Esophagus squamous epithelium (tissue), 5 donors: ENCODE measurements around the gene HLA-A. TPM values are rescaled to one million over a fixed set of nuclear protein-coding genes. Genes with fewer than 3 reads are reported as not detected.

Experiments used
- DNase-seq: peaks from one replicate; lab custom pipeline; 2025; lab: John Stamatoyannopoulos, UW
- H3K27ac ChIP-seq, 4 donors: fragments of 200-600 bp; sonication (generic); one replicate each; pipeline ENCODE4 v1.5.1; 2016 to 2019; ENCODE audit warnings: mild to moderate bottlenecking in 1 of 4
- H3K27me3 ChIP-seq, 4 donors: fragments of 200-600 bp; sonication (generic); 1 replicate in 3 of 4; 2 replicates in 1 of 4; pipeline versions ENCODE4 v1.5.1 to v1.6.0; 2017 to 2021; ENCODE audit warnings: antibody characterized with exemption in 1 of 4
- H3K36me3 ChIP-seq, 3 donors: fragments of 200-600 bp; sonication (generic); one replicate each; pipeline ENCODE4 v1.5.1; 2016 to 2019
- H3K4me1 ChIP-seq, 3 donors: fragments of 200-600 bp; sonication (generic); one replicate each; pipeline ENCODE4 v1.5.1; 2017 to 2019
- H3K4me3 ChIP-seq, 4 donors: fragments of 200-600 bp; sonication (generic); 1 replicate in 3 of 4; 2 replicates in 1 of 4; pipeline ENCODE4 v1.5.1; 2016 to 2019; ENCODE audit warnings: mild to moderate bottlenecking in 2 of 4, moderate library complexity in 1 of 4
- H3K9me3 ChIP-seq, 3 donors: fragments of 200-600 bp; sonication (generic); one replicate each; pipeline ENCODE4 v1.5.1; 2016 to 2019
- POLR2A ChIP-seq, 4 donors: fragments of 450-650 bp; IDR thresholded peaks; one replicate each; pipeline ENCODE4 v1.6.1; 2017; ENCODE audit warnings: antibody characterized with exemption in 4 of 4, mild to moderate bottlenecking in 4 of 4, moderate library complexity in 3 of 4
- WGBS, 2 donors: methylation state at CpG; one replicate each; pipeline ENCODE4 v1.1.5; 2018; 5-methylcytosine and 5-hydroxymethylcytosine counted together
- intact Hi-C: fragments of 100-400 bp; cut with DNase I; formaldehyde crosslinking; loops from one replicate; pipeline ENCODE4 v1.15.0; 2022
- total RNA-seq, 4 donors: library from RNA; depleted of rRNA; stranded (reverse); fragments of >200 nt; gene quantifications; one replicate each; pipeline ENCODE4 v1.1.0, GENCODE V29; 2016
- TF ChIP-seq, protein P1 (sequence below), 6 experiments: fragments of 450-650 bp in 4 of 6; fragments of 200-600 bp in 2 of 6; sonication (generic) in 2 of 6; IDR thresholded peaks; one replicate each; pipeline ENCODE4 v1.5.1; 2016 to 2019; ENCODE audit warnings: antibody characterized with exemption in 6 of 6, mild to moderate bottlenecking in 4 of 6, moderate library complexity in 4 of 6
- donor health status: DM: yes; HTN: yes; CAD: no.

HLA-A gene
- total RNA-seq, 4 donors from 2014 or later: 182 to 1,095 (median 304) TPM

DNA sequence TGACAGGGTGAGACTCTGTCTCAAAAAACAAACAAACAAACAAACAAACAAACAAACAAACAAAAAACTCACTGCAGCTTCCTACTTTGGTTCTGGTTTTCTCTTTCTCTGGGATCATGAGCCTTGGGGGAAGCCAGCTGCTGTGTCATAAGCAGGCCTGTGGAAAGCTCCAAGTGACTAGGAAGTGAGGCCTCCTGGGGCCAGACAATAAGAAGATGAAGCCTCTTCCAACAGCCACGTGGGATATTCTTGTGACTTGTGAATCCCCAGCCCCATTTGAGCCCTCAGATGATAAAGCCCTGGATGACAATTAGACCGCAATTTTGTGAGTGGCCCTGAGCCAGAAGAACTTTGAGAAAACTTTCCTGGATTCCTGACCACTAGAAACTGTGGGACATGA, 11.4 kb downstream of the HLA-A start:
- TF ChIP-seq POLR2A (IDR thresholded peaks at IDR 0.05): no peak
- TF ChIP-seq, protein P1, sequence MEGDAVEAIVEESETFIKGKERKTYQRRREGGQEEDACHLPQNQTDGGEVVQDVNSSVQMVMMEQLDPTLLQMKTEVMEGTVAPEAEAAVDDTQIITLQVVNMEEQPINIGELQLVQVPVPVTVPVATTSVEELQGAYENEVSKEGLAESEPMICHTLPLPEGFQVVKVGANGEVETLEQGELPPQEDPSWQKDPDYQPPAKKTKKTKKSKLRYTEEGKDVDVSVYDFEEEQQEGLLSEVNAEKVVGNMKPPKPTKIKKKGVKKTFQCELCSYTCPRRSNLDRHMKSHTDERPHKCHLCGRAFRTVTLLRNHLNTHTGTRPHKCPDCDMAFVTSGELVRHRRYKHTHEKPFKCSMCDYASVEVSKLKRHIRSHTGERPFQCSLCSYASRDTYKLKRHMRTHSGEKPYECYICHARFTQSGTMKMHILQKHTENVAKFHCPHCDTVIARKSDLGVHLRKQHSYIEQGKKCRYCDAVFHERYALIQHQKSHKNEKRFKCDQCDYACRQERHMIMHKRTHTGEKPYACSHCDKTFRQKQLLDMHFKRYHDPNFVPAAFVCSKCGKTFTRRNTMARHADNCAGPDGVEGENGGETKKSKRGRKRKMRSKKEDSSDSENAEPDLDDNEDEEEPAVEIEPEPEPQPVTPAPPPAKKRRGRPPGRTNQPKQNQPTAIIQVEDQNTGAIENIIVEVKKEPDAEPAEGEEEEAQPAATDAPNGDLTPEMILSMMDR (IDR thresholded peaks at IDR 0.05): no peak
- intact Hi-C loops: loop anchor here (5.0 kb wide), 1 partner anchor 156 kb away; no protein-coding TSS in a partner anchor
- 29 to 60% methylated on average over 1 to 2 of the region's 2 CpGs for WGBS, 2 donors
- Histone ChIP-seq H3K36me3 (peaks cover 0 to 2% (median 0%) of the 10 kb centered on the region in 3 donors), H3K27ac (no peak overlapping the region), H3K27me3 (no peaks in the 10 kb centered on the region), H3K9me3 (no peaks in the 10 kb centered on the region), H3K4me3 (no peak overlapping the region), H3K4me1 (peaks cover 0 to 6% (median 0%) of the 10 kb centered on the region in 3 donors)
- DNase-seq: no peak

DNA sequence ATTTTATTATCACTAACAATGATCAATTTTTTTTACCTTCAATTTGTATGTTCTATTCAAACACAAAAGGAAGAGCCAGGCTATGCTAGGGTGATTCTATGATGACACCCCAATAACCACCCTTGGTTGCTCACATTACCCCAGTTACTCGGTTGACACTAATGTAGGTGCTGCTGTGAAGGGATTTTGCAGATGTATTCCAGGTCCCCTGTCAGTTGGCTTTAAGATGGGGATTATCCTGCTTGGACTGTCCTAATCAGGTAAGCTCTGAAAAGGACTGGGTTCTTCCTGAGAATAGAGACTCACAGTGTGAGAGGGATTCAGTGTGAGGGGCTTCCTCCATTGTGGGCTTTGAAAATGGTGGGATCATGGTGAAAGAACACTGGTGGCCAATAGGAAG, 11.9 kb downstream of the HLA-A start:
- no peaks in the 10 kb centered on the region for H3K36me3 ChIP-seq
- 57 to 92% methylated on average over 1 of the region's 1 CpG for WGBS, 2 donors

DNA sequence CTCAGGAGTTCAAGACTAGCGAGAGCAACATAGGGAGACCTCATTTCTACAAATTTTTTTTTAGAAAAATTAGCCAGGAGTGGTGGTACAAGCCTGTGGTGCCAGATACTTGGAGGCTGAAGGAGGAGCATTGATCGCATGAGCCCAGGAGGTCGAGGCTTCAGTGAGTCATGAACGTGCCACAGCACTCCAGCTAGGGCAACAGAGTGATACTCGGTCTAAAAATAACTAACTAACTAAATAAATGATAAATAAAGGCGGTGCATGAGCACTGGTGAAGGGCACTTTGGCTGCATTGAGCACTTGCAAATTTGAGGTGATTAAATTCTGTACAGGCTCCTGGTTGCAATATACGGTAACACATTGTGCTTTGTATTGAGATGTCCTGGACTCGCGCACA, 13.5 kb downstream of the HLA-A start:
- DNase-seq: no peak
- no peak overlapping the region for H3K4me3 ChIP-seq
- 73 to 76% methylated on average over 9 of the region's 9 CpGs for WGBS, 2 donors
- H3K27ac ChIP-seq: no peak overlapping the region
- H3K4me1 ChIP-seq: peaks cover 0 to 6% (median 0%) of the 10 kb centered on the region in 3 donors
- intact Hi-C loops: no loop called here
- no peak for TF ChIP-seq POLR2A (IDR thresholded peaks at IDR 0.05)
- TF ChIP-seq, protein P1 (IDR thresholded peaks at IDR 0.05): no peak
- H3K36me3 ChIP-seq: no peaks in the 10 kb centered on the region
- H3K9me3 ChIP-seq: no peaks in the 10 kb centered on the region
- no peaks in the 10 kb centered on the region for H3K27me3 ChIP-seq

More for the DNA sequence above, 11.9 kb downstream of the HLA-A start:
- H3K9me3 ChIP-seq: no peaks in the 10 kb centered on the region
- no peak for DNase-seq
- H3K27ac ChIP-seq: no peak overlapping the region
- TF ChIP-seq, protein P1 (IDR thresholded peaks at IDR 0.05): no peak
- no peak for TF ChIP-seq POLR2A (IDR thresholded peaks at IDR 0.05)
- no peaks in the 10 kb centered on the region for H3K27me3 ChIP-seq
- no peak overlapping the region for H3K4me3 ChIP-seq
- peaks cover 0 to 6% (median 0%) of the 10 kb centered on the region in 3 donors for H3K4me1 ChIP-seq
- intact Hi-C loops: loop anchor here (5.0 kb wide), 1 partner anchor 157 kb away; no protein-coding TSS in a partner anchor

DNA sequence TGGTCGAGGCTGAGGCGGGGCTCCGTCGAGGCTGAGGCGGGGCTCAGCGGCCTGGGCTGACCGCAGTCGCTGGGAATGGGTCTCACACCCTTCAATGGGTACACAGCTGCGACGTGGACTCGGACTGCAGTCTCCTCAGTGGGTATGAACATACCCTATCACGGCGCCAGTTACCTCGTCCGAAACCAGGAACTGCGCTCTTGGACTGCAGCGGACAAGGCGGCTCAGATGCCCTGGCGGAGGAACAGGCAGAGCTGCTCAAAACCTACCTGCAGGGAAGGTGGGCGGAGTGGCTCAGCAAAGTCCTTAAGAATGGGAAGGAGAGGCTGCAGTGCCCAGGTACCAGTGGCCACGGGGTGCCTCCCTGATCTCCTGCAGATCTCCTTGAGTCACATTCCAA, 14.2 kb downstream of the HLA-A start:
- no peak for DNase-seq
- Histone ChIP-seq H3K4me1 (peaks cover 0 to 6% (median 0%) of the 10 kb centered on the region in 3 donors), H3K36me3 (no peaks in the 10 kb centered on the region), H3K27ac (no peak overlapping the region), H3K4me3 (no peak overlapping the region), H3K9me3 (no peaks in the 10 kb centered on the region), H3K27me3 (no peaks in the 10 kb centered on the region)
- WGBS, 2 donors: 90 to 92% methylated on average over 5 to 14 of the region's 21 CpGs
- no peak for TF ChIP-seq POLR2A (IDR thresholded peaks at IDR 0.05)
- TF ChIP-seq, protein P1 (IDR thresholded peaks at IDR 0.05): no peak
- intact Hi-C loops: no loop called here

DNA sequence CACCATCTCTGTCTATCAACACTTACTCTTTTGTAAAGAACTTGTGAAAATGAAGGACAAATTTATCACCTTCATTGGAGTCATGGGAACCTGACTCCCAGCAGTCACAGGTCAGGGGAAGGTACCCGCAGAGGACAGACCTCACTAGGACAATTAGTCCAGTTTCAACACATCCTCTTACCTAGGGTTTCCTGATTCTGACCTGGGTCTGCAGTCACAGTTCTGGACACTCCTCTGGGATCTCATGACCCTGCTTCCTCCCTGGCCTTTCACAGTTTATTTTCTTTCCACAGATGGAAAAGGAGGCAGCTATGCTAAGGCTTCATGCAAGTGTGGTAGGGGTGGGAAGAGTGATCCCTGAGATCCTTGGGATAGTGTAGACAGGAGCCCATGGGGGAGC, 15.7 kb downstream of the HLA-A start:
- Histone ChIP-seq H3K4me1 (peaks cover 0 to 3% (median 0%) of the 10 kb centered on the region in 3 donors), H3K27ac (no peak overlapping the region), H3K36me3 (no peaks in the 10 kb centered on the region), H3K27me3 (no peaks in the 10 kb centered on the region), H3K4me3 (no peak overlapping the region), H3K9me3 (no peaks in the 10 kb centered on the region)
- TF ChIP-seq POLR2A (IDR thresholded peaks at IDR 0.05): no peak
- TF ChIP-seq, protein P1 (IDR thresholded peaks at IDR 0.05): no peak
- WGBS, 2 donors: 57 to 83% methylated on average over 1 of the region's 1 CpG
- DNase-seq: no peak
- intact Hi-C loops: no loop called here
